ENCODE measurements around the gene TVP23C. TPM values are rescaled to one million over a fixed set of nuclear protein-coding genes. Genes with fewer than 3 reads are reported as not detected.
A peak's percentile ranks its signal among the peaks of the same experiment; 100 is the strongest.

The TVP23C gene
- total RNA-seq, 4 donors from 2014 or later = 3.8 to 17.0 (median 8.4) TPM

- TF ChIP-seq POLR2AphosphoS5 (IDR thresholded peaks at IDR 0.05) (peak; percentile 47), POLR2A (IDR thresholded peaks at IDR 0.05) (no peak), CTCF (IDR thresholded peaks at IDR 0.05) (no peak), EP300 (IDR thresholded peaks at IDR 0.05) (no peak)
Observed at GRCh38 chr17:15490634-15491261, 72.5 kb downstream of the TVP23C start.

GRCh38 chr17:15488557-15488956 lies 74.7 kb downstream of the TVP23C start:
- no peak for TF ChIP-seq POLR2A (IDR thresholded peaks at IDR 0.05)
- no peak for TF ChIP-seq EP300 (IDR thresholded peaks at IDR 0.05)
- TF ChIP-seq POLR2AphosphoS5 (IDR thresholded peaks at IDR 0.05) = no peak
- no peak for TF ChIP-seq CTCF (IDR thresholded peaks at IDR 0.05)
- Histone ChIP-seq H3K4me1 (peaks cover 0 to 16% (median 0%) of the 10 kb centered on the region in 3 donors), H3K27ac (no peak overlapping the region), H3K9me3 (no peaks in the 10 kb centered on the region), H3K36me3 (peaks cover 0 to 1% of the 10 kb centered on the region in 2 donors), H3K27me3 (no peaks in the 10 kb centered on the region), H3K4me3 (no peak overlapping the region)
- 100% methylated on average over 1 to 2 of the region's 2 CpGs for WGBS, 2 donors (ENCODE audit: low coverage in 1 of 2)
- no peak for ATAC-seq

More at GRCh38 chr17:15490634-15491261, 72.5 kb downstream of the TVP23C start:
- H3K9me3 ChIP-seq = no peaks in the 10 kb centered on the region
- peak; percentile 94 for ATAC-seq
- H3K27ac ChIP-seq = peak overlapping the region in 3 of 4 donors; percentile 58 to 72 (median 72)
- peaks cover 0 to 24% (median 3%) of the 10 kb centered on the region in 3 donors for H3K4me1 ChIP-seq
- no peaks in the 10 kb centered on the region for H3K27me3 ChIP-seq
- WGBS, 2 donors (ENCODE audit: low coverage in 1 of 2) = 45 to 57% methylated on average over 2 to 7 of the region's 11 CpGs
- H3K36me3 ChIP-seq = peaks cover 0 to 2% of the 10 kb centered on the region in 2 donors
- no peak overlapping the region for H3K4me3 ChIP-seq

- Histone ChIP-seq H3K4me3 (no peak overlapping the region), H3K9me3 (no peaks in the 10 kb centered on the region), H3K27me3 (no peaks in the 10 kb centered on the region), H3K4me1 (peaks cover 1 to 7% (median 3%) of the 10 kb centered on the region in 3 donors), H3K36me3 (peaks cover 0 to 7% of the 10 kb centered on the region in 2 donors), H3K27ac (no peak overlapping the region)
- no peak for TF ChIP-seq POLR2AphosphoS5 (IDR thresholded peaks at IDR 0.05)
- no peak for TF ChIP-seq EP300 (IDR thresholded peaks at IDR 0.05)
- no peak for TF ChIP-seq POLR2A (IDR thresholded peaks at IDR 0.05)
- TF ChIP-seq CTCF (IDR thresholded peaks at IDR 0.05) = no peak
- WGBS, 2 donors (ENCODE audit: low coverage in 1 of 2) = 66 to 72% methylated on average over 4 of the region's 4 CpGs
- no peak for ATAC-seq
Observed at GRCh38 chr17:15485045-15485444, 78.2 kb downstream of the TVP23C start.

GRCh38 chr17:15483431-15483830 lies 79.9 kb downstream of the TVP23C start:
- H3K27me3 ChIP-seq = no peaks in the 10 kb centered on the region
- no peak overlapping the region for H3K27ac ChIP-seq
- H3K36me3 ChIP-seq = peaks cover 0 to 7% of the 10 kb centered on the region in 2 donors
- TF ChIP-seq EP300 (IDR thresholded peaks at IDR 0.05) (no peak), POLR2A (IDR thresholded peaks at IDR 0.05) (no peak), POLR2AphosphoS5 (IDR thresholded peaks at IDR 0.05) (no peak), CTCF (IDR thresholded peaks at IDR 0.05) (no peak)
- peaks cover 6 to 20% (median 12%) of the 10 kb centered on the region in 3 donors for H3K4me1 ChIP-seq
- H3K9me3 ChIP-seq = no peaks in the 10 kb centered on the region
- peak; percentile 64 for ATAC-seq
- 80 to 86% methylated on average over 1 of the region's 4 CpGs for WGBS, 2 donors (ENCODE audit: low coverage in 1 of 2)
- H3K4me3 ChIP-seq = no peak overlapping the region

GRCh38 chr17:15482476-15482875 lies 80.8 kb downstream of the TVP23C start:
- TF ChIP-seq CTCF (IDR thresholded peaks at IDR 0.05) (no peak), EP300 (IDR thresholded peaks at IDR 0.05) (no peak), POLR2AphosphoS5 (IDR thresholded peaks at IDR 0.05) (no peak), POLR2A (IDR thresholded peaks at IDR 0.05) (no peak)
- peaks cover 6 to 20% (median 12%) of the 10 kb centered on the region in 3 donors for H3K4me1 ChIP-seq
- peaks cover 0 to 7% of the 10 kb centered on the region in 2 donors for H3K36me3 ChIP-seq
- no peaks in the 10 kb centered on the region for H3K9me3 ChIP-seq
- no peak overlapping the region for H3K27ac ChIP-seq
- H3K27me3 ChIP-seq = no peaks in the 10 kb centered on the region
- no peak for ATAC-seq
- 63 to 67% methylated on average over 3 of the region's 6 CpGs for WGBS, 2 donors (ENCODE audit: low coverage in 1 of 2)
- H3K4me3 ChIP-seq = no peak overlapping the region

Measured in gastroesophageal sphincter (tissue), 4 donors.